HTR-8/SVneo (cell line): ENCODE data around the gene TNS3.

Experiments used
- DNase-seq: peaks from one replicate; pipeline ENCODE4 v3.0.0; 2011; ENCODE audit warnings: low spot score, mixed read lengths; ENCODE audit not compliant: insufficient read length
- FAIRE-seq: peaks from 2 replicates; lab custom pipeline; 2011; peaks lifted over from hg19 to GRCh38; lab: Jason Lieb, UNC

The TNS3 gene

GRCh38 chr7:47231627-47232026, 350.3 kb downstream of the TNS3 start:
- FAIRE-seq (no peak), DNase-seq (no peak)

- DNase-seq: no peak
- FAIRE-seq: peak; percentile 48
Observed at GRCh38 chr7:47231032-47231431, 350.9 kb downstream of the TNS3 start.

GRCh38 chr7:47228386-47229014, 353.4 kb downstream of the TNS3 start:
- DNase-seq (no peak), FAIRE-seq (peak; percentile 62)

DNA sequence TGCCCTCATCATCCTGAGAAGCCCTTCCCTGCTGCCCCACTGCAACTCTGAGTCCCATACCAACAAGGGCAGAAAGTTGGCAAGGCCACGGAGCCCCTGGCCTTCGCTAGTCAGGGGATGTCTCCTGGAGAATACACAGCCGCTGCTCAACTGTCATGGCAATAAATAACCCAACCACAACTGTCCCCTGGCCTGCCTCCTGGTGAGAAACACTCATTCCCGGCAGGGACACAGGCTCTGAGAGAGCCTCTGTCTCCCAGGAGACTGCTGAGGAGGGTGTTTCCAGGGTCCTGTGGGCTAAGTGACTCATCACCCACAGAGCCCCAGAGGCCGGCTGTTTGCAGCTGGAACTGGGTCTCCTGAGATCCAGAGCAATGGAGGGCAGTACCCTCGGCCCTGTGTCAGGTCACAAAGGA, 354.1 kb downstream of the TNS3 start:
- FAIRE-seq: peak; percentile 74
- peak; percentile 87 for DNase-seq

GRCh38 chr7:47226696-47227095, 355.2 kb downstream of the TNS3 start:
- FAIRE-seq: no peak
- DNase-seq: no peak

DNA sequence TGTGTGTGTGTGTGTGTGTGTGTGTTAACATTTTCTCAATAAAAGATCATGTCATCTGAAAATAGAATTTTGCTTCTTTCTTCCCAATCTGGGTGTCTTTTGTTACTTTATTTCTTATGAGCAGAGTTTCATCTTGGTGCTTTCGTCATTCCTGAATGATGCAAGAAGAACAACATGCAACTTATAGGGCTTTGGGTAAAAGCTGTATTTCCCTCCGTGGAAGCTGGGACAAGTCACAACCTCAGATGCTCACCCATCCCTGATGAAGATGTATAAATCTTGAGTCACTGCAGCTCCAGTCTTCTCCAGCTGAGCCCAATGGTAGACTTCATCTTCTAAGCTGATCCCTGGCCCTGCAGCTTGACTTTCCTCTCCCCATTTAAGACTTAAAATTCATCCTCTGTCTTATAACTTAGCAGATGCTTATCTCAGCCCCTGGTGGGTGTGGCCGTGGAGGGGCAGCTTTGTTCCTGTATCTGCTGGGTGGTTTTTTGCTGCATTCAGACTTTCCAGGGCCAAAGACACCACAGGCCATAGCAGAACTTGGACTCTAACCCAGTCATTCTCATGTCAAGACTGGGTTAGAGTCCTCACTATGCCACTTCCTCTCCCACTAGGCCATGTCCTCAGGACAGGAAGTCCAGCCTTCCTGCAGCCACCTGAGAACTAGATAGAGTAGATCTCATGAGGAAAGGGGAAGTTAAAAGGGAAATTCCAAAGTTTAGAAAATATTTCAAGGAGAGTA, 356.4 kb downstream of the TNS3 start:
- FAIRE-seq (no peak), DNase-seq (no peak)
